ENCODE measurements around the gene FOSB.

GRCh38 chr19:45445139-45445538, 22.7 kb upstream of the FOSB start:
- no peak for TF ChIP-seq EP300 (IDR thresholded peaks at IDR 0.05)
- TF ChIP-seq CTCF (IDR thresholded peaks at IDR 0.05), result no peak
- no peak for TF ChIP-seq POLR2A (IDR thresholded peaks at IDR 0.05)
- no peak for TF ChIP-seq POLR2AphosphoS5 (IDR thresholded peaks at IDR 0.05)

All from sigmoid colon (tissue), 4 donors.